DMS53 (cell line): ENCODE results near the gene DOK1.
A peak's percentile ranks its signal among the peaks of the same experiment; 100 is the strongest.
"Not testable (repeated sequence)": the region's sequence is repeated elsewhere in the genome, so short reads cannot be mapped to it uniquely, and the experiment has no call there.

Experiments used
- DNase-seq: peaks from one replicate; lab custom pipeline; 2025; lab: John Stamatoyannopoulos, UW

The DOK1 gene

GRCh38 chr2:74548900-74549826 lies 5.4 kb upstream of the DOK1 start:
- peak; percentile 83 for DNase-seq

- no peak for DNase-seq
These were observed 4.3 kb upstream of the DOK1 start for GRCh38 chr2:74550231-74550630.

GRCh38 chr2:74551530-74551929 lies 3.0 kb upstream of the DOK1 start:
- DNase-seq = no peak

GRCh38 chr2:74551942-74552913 lies 2.3 kb upstream of the DOK1 start:
- no peak for DNase-seq

GRCh38 chr2:74552914-74553811 lies 1.4 kb upstream of the DOK1 start:
- DNase-seq = peak; percentile 65

GRCh38 chr2:74554820-74555531 lies 456 bp downstream of the DOK1 start:
- DNase-seq = peak; percentile 85

GRCh38 chr2:74555610-74556103 lies 1.1 kb downstream of the DOK1 start:
- no peak for DNase-seq

GRCh38 chr2:74556159-74556558 lies 1.6 kb downstream of the DOK1 start:
- no peak for DNase-seq

GRCh38 chr2:74556831-74557370 lies 2.4 kb downstream of the DOK1 start:
- DNase-seq = no peak

GRCh38 chr2:74558284-74559230 lies 4.0 kb downstream of the DOK1 start:
- peak; percentile 21 for DNase-seq

- DNase-seq = no peak
These were observed 5.4 kb downstream of the DOK1 start for GRCh38 chr2:74559912-74560311.

GRCh38 chr2:74560591-74560990 lies 6.1 kb downstream of the DOK1 start:
- DNase-seq = no peak

GRCh38 chr2:74561022-74561421 lies 6.5 kb downstream of the DOK1 start:
- DNase-seq = not testable (repeated sequence)

- no peak for DNase-seq
These were observed 7.7 kb downstream of the DOK1 start for GRCh38 chr2:74562126-74562775.

GRCh38 chr2:74564222-74564621 lies 9.7 kb downstream of the DOK1 start:
- DNase-seq = no peak

- DNase-seq = no peak
These were observed 11.7 kb downstream of the DOK1 start for GRCh38 chr2:74566076-74566753.

GRCh38 chr2:74566754-74567085 lies 12.2 kb downstream of the DOK1 start:
- no peak for DNase-seq

GRCh38 chr2:74567881-74568280 lies 13.4 kb downstream of the DOK1 start:
- DNase-seq = no peak
